Stimulated activated CD4-positive, alpha-beta T cell treated with anti-CD3 and anti-CD28 coated beads, TNF-alpha, amount 100 ng/mL, for 24 hours (primary cell): ENCODE data around the gene ACR.
A peak's percentile ranks its signal among the peaks of the same experiment; 100 is the strongest.
"Not testable (repeated sequence)": the region's sequence is repeated elsewhere in the genome, so short reads cannot be mapped to it uniquely, and the experiment has no call there.

Source experiments
- DNase-seq, 3 experiments: peaks; one replicate each; pipeline ENCODE4 v3.0.0-alpha.2; 2020; ENCODE audit warnings: low read depth in 3 of 3

The ACR gene

DNA sequence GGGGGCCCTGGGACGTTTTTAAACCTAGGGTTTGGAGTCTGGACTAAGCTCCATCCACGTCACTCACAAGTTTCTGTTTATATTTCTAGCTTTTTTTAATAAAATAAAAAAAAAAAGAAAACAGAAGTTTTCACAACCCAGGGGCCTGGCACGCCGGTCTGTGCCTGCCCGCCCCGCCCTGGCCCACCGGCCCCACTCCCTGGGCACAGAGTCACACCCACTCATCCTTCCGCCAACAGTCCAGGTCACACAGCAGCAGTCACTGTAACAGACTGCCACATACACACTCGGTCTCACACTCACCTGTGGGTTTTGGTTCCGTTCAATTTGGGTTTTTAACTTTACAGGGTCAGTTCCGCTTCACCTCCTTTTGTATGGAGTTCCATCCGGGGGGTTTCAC is 5.3 kb upstream of the ACR start:
- DNase-seq = no peak

- no peak for DNase-seq
Measured at GRCh38 chr22:50733521-50734342, 4.3 kb upstream of the ACR start.

DNA sequence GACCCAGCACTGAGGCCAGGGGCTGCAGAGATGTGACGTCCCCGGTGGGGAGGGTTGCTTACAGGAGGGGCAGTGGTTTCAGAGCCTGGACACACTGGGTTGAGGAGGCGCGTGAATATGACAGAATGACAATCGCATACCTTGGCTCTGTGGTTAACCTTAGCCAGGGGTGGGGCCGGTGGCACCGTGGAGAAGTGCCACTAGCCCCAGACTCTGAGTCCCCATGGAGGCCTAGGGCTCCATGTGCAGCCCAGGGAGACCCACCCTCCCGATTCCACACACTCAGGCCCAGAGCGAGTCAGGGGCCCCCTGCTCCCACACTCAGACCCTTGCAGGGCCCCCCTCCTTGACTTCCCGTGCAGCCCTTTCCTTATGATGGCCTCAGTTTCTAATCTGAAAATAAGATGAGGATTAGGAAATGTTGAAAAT is 3.6 kb upstream of the ACR start:
- DNase-seq = no peak

GRCh38 chr22:50734986-50735738 is 2.8 kb upstream of the ACR start:
- DNase-seq = no peak

DNA sequence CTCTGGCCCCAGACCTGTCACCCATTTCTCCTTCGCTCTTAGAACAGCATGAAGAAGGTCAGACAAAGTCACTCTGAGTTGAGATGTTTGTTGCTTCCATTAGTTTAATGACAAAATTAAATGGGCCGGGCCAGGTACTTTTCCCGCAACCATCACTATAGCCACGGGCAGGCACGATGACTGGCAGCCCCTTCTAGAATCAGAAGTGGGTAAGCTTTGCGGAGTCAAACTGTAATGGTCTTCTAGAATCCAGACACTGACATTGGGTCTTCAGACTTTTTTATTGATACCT is 2.3 kb upstream of the ACR start:
- no peak for DNase-seq

DNA sequence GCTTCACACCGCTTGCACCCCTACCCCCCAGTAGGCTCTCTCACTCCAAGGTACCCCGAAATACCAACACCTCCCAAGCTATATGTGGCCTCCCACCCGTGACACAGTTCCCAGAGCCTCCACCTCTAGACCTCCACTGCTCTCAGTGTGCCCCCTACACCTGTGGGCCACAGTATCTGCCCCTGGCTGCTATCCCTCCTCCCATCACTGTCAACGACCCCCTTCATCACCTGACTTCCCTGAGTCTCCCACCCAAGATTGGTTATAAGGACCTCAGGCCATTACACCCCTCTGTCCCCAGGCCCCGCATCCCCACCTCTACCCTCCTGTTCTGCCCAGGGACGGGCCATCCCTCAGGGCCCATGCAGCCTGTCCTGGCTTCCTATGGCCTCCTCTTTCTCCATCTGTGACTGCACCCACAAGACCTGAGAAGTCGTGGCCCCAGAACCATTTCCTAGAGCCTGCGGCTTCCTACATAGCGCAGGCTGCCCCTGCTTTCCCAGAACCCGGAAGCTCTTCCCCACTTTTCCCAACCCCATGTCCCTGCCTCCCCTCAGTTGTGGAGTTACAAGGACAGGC is 734 bp downstream of the ACR start:
- no peak for DNase-seq

DNA sequence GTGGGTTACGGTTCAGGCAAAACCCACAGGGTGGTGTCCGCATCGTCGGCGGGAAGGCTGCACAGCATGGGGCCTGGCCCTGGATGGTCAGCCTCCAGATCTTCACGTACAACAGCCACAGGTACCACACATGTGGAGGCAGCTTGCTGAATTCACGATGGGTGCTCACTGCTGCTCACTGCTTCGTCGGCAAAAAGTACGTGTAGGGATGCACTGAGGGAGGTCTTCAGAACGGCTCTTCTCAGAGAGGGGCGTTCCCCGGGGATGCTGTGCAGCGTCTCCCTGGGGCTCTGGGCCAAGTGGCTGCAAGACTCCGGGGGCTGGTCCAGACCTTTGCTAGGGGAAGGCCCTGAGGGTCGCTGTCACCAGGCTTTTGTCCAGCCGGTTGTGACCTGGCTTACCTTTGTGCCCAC is 1.3 kb downstream of the ACR start:
- no peak for DNase-seq

GRCh38 chr22:50739894-50740293 is 1.9 kb downstream of the ACR start:
- DNase-seq = no peak

DNA sequence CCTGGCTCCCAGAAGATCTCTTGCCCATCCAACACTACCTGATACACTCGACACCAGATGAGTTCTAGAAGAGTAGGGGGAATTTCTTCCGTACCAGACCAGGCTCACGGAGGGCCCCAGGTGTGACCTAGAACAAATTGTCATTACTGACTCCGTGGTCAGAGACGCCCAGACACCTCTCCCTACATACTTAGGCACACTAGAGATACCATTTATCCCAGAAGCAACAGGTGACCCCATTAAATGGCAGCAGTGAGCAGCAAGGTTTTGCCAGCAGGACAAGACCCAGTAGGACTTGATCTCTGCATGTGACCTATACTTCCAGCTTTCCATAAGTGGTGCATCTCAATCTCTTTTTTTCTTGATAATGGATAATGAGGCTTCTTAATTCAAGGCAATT is 2.7 kb downstream of the ACR start:
- not testable (repeated sequence) for DNase-seq

GRCh38 chr22:50744424-50744823 is 6.4 kb downstream of the ACR start:
- not testable (repeated sequence) for DNase-seq

DNA sequence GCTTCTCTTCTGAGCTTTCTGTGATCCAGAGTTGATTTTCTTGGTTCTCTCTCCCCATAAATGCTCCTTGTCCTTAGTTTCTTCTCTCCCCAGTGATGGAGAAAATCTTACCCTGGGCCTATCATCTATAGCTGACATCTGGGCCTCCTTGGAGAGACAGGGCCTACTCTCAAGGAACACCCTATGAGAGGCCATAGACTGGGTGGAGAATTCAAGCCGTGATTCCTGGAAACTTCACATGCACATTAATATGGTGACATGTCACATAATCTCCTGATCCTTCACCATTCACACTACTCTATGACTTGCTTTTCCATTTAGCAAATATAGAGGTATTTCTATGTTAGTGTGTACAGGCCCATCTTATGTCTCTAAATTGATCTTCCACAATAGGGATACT is 9.5 kb downstream of the ACR start:
- DNase-seq = not testable (repeated sequence)

GRCh38 chr22:50748630-50749029 is 10.6 kb downstream of the ACR start:
- DNase-seq = not testable (repeated sequence)

GRCh38 chr22:50749302-50750074 is 11.5 kb downstream of the ACR start:
- not testable (repeated sequence) for DNase-seq

DNA sequence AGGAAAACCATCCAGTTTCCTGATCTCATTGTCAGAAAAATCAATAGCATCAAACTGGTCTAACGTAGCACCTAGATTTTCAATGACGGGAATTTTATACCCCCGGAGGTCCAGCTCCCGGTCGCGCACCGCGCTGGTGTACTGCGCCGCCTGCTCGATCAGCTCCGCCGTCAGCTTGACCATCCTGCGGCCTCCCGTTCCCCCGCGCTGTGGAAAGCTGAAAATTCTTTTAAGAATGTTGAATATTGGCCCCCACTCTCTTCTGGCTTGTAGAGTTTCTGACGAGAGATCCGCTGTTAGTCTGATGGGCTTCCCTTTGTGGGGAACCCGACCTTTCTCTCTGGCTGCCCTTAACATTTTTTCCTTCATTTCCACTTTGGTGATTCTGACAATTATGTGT is 17.2 kb downstream of the ACR start:
- DNase-seq = not testable (repeated sequence)

DNA sequence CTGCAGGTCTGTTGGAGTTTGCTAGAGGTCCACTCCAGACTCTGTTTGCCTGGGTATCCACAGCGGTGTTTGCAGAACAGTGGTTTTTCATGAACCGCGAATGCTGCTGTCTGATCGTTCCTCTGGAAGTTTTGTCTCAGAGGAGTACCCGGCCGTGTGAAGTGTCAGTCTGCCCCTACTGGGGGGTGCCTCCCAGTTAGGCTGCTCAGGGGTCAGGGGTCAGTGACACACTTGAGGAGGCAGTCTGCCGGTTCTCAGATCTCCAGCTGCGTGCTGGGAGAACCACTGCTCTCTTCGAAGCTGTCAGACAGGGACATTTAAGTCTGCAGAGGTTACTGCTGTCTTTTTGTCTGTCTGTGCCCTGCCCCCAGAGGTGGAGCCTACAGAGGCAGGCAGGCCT is 18.4 kb downstream of the ACR start:
- not testable (repeated sequence) for DNase-seq

DNA sequence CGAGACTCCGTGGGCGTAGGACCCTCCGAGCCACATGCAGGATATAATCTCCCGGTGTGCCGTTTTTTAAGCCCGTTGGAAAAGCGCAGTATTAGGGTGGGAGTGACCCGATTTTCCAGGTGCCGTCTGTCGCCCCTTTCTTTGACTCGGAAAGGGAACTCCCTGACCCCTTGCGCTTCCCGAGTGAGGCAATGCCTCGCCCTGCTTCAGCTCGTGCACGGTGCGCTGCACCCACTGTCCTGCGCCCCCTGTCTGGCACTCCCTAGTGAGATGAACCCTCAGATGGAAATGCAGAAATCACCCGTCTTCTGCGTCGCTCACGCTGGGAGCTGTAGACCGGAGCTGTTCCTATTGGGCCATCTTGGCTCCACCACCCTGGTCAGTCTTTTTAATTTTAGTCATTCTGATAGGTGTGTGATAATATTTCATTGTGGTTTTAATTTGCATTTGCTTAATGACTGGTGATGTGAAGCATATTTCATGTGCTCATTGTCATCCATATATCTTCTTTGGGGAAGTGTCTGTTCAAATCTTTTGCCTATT is 19.0 kb downstream of the ACR start:
- DNase-seq = peak; percentile 22 to 55 (median 39)

- DNase-seq = not testable (repeated sequence)
Measured at GRCh38 chr22:50759597-50760341, 21.8 kb downstream of the ACR start.

- not testable (repeated sequence) for DNase-seq
Measured at GRCh38 chr22:50761829-50762228, 23.8 kb downstream of the ACR start.

GRCh38 chr22:50764288-50764687 is 26.3 kb downstream of the ACR start:
- DNase-seq = not testable (repeated sequence)

DNA sequence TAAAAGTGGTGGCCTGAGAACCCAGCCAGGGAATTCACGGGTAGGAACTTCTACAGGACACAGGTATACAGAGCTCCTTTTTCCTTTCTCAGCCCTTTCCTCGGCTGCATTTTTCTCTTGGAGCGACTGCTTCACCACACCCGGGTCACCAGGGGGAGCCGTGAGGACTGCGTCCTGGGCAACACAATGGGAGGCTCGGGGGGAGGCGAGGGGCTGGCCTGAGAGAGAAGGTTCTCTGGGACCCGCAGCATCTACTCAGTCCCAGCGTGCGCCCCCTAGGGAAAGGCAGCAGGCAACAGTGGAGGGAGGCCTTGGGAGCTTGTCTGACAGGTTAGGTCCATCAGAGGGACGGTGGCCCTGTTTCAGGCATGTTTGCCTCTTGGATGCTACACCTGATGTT is 37.1 kb downstream of the ACR start:
- DNase-seq = not testable (repeated sequence)

GRCh38 chr22:50777631-50778030 is 39.6 kb downstream of the ACR start:
- not testable (repeated sequence) for DNase-seq
